Measurements from ENCODE around the gene UGT3A2.

Gene UGT3A2, protein sequence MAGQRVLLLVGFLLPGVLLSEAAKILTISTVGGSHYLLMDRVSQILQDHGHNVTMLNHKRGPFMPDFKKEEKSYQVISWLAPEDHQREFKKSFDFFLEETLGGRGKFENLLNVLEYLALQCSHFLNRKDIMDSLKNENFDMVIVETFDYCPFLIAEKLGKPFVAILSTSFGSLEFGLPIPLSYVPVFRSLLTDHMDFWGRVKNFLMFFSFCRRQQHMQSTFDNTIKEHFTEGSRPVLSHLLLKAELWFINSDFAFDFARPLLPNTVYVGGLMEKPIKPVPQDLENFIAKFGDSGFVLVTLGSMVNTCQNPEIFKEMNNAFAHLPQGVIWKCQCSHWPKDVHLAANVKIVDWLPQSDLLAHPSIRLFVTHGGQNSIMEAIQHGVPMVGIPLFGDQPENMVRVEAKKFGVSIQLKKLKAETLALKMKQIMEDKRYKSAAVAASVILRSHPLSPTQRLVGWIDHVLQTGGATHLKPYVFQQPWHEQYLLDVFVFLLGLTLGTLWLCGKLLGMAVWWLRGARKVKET

DNA sequence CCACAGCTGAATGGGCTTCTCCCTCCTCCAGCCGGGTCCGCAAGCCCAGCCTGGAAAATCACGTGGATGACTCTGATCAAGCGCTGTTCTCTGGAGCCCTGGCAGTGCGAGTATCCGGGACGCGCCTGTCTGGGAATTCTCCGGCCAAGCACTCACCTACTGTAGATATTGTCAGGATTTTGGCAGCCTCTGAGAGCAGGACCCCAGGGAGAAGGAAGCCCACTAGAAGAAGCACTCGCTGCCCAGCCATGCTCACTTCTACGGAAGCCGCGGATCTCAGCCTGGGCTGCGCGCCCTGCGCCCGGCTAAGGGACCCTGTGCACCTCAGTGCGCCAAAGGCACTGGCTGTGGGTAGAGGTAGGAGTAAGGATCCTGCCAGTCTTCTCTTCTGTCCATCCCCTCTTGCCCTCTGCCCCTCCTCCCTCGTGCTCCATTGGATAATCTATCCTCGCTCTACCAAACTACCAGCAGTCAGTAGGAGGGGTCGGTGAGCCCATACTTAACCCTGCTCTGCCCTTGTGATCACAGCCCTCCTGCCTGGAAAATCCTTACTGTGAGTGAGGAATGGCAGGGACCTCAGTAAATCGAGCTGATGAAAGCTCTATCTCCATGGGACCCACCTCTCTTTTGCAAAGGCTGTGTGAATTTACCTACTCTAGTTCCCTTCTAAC is at the start of gene UGT3A2:
UGT3A2 (minus strand) TSS at position 343 of the 671 bp plus-strand sequence; CDS start at position 250, 93 bp downstream.
- no peak for DNase-seq

GRCh38 chr5:36111238-36111637 is 44.6 kb upstream of the UGT3A2 start:
- no peak for DNase-seq

- no peak for DNase-seq
Measured at GRCh38 chr5:36108758-36109460, 42.2 kb upstream of the UGT3A2 start.

DNA sequence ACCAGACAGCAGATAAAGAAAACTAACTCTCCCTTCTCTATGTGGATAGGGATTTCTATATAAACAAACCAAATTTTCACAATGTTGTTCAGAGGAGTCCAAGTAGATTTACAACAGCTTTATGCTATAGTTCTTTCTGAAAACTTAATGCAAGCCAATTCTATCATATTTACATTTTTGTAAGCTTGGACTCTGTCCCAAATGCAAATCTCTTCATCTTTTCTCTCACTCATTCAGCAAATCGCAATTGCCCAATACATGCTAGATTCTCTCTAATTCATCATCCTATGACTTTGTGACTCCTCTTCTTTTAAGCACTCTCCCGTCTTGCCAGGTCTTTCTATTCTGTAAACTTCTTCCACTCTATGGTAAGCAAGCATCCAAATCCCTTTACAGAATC is 39.1 kb upstream of the UGT3A2 start:
- no peak for DNase-seq

DNA sequence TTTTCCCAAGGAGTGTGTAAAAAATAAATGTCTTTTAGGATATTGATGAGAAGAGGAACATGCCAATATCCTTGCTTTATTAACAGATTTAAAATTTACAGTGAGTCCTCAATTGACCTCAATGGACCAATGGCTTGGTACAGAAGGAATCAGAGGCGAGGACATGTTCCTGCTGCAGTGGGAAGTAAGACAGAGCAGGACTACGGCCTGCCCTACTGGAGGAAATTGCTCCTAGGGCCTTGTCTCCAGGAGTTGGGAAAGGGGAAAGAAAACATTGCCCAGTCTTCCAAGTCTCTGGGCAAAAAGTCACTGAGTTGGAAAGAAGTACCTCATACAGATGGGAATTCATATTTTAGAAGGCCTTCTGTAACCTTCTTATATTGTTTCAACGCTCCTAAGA is 33.1 kb upstream of the UGT3A2 start:
- no peak for DNase-seq

- no peak for DNase-seq
Measured at GRCh38 chr5:36096486-36096885, 29.8 kb upstream of the UGT3A2 start.

DNA sequence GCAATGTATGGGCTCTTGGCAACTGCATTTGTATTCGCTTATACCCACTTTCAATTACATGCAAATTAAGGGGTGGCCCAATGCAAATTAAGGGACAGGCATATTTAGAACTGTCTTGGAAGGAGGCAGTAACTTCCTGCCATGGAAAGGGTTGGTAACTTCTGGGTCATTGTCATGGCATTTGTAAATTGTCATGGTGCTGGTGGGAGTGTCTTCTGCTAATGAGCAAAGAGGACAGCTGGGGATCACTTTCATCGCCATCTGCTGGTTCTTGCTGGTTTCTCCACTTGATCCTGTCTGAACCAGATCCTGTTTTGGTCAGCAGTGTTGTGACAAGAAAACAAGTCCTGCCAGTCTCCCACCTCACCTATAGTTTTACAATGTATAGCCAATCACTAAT is 23.3 kb upstream of the UGT3A2 start:
- DNase-seq: no peak

DNA sequence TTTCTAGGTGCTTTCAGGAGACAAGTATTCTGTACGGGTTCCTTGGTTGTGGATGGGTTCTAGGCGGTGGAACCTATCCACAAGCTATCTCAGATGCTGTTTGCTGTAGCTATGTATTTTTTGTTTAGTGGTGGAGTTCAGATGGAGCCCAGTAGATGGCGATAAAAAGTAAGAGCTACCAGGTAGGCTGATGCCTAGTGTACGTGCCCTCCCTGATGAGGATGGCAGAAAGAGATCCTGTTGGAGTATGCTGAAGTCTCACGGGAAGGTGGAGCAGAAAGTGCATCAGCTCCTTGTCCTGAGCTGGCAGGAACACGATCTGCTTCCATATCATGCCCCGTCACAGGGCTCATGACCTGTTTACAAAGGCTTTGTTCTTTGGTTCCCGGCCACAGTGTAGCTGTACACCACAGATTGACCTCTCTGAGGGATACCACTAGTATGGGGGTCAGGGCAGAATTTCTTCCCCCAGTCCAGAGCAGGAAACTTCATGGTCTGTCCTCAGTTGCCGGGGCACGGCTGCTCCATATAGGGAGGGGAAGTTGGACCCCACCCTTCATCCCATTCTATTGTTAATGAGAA is 12.6 kb upstream of the UGT3A2 start:
- no peak for DNase-seq

GRCh38 chr5:36078430-36078829 is 11.7 kb upstream of the UGT3A2 start:
- no peak for DNase-seq

GRCh38 chr5:36073595-36074216 is 7.0 kb upstream of the UGT3A2 start:
- DNase-seq: no peak

- DNase-seq: no peak
Measured at GRCh38 chr5:36070687-36071571, 4.2 kb upstream of the UGT3A2 start.

GRCh38 chr5:36068751-36069281 is 2.1 kb upstream of the UGT3A2 start:
- DNase-seq: no peak

GRCh38 chr5:36066001-36066539 is 612 bp downstream of the UGT3A2 start:
- DNase-seq: no peak

DNA sequence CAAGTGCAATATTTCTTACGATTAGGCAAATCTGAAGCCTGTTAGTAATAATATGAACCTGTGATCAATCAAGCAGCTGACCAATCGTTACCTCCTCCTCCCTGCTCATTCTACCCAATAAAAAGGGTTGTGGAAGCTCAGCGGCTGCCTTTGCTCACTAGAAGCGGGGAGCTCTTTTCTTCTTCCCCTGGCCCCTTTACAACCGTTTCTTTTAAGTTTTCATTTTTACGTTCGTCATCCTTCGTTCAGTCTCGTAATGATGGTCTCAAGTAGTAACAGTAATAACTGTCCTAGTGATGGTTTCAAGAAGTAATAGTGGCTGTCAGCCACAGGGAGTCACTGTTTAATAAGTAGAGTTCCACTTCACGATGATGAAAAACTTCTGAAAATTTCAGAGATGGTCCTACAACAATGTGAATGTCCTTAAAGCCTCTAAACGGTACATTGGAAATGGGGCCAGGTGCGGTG is 6.2 kb downstream of the UGT3A2 start:
- DNase-seq: no peak

GRCh38 chr5:36059571-36060419 is 6.9 kb downstream of the UGT3A2 start:
- DNase-seq: no peak

GRCh38 chr5:36058776-36059175 is 7.9 kb downstream of the UGT3A2 start:
- no peak for DNase-seq

GRCh38 chr5:36057386-36057785 is 9.3 kb downstream of the UGT3A2 start:
- DNase-seq: no peak

GRCh38 chr5:36056422-36056821 is 10.3 kb downstream of the UGT3A2 start:
- DNase-seq: no peak

GRCh38 chr5:36055984-36056383 is 10.7 kb downstream of the UGT3A2 start:
- no peak for DNase-seq

- no peak for DNase-seq
Measured at GRCh38 chr5:36054647-36055046, 12.0 kb downstream of the UGT3A2 start.
